Sigmoid colon (tissue), 4 donors: ENCODE results near the gene NNT.

Source experiments
- CTCF ChIP-seq, 4 experiments: fragments of 450-650 bp in 3 of 4; fragments of 200-600 bp in 1 of 4; IDR thresholded peaks; one replicate each; pipeline ENCODE4 v1.5.1; 2016 to 2019; ENCODE audit warnings: antibody characterized with exemption in 4 of 4, mild to moderate bottlenecking in 3 of 4, moderate library complexity in 2 of 4
- EP300 ChIP-seq, 4 donors: sonication (generic); formaldehyde crosslinking; IDR thresholded peaks; one replicate each; pipeline ENCODE4 v1.6.1; 2017; ENCODE audit warnings: antibody characterized with exemption in 4 of 4
- POLR2A ChIP-seq, 2 donors: fragments of 450-650 bp; IDR thresholded peaks; one replicate each; pipeline ENCODE4 v1.6.1; 2016; ENCODE audit warnings: antibody characterized with exemption in 2 of 2, mild to moderate bottlenecking in 2 of 2, moderate library complexity in 2 of 2
- POLR2AphosphoS5 ChIP-seq, 4 donors: sonication (generic); formaldehyde crosslinking; IDR thresholded peaks; one replicate each; pipeline ENCODE4 v1.6.1; 2017; ENCODE audit warnings: antibody characterized with exemption in 4 of 4

DNA sequence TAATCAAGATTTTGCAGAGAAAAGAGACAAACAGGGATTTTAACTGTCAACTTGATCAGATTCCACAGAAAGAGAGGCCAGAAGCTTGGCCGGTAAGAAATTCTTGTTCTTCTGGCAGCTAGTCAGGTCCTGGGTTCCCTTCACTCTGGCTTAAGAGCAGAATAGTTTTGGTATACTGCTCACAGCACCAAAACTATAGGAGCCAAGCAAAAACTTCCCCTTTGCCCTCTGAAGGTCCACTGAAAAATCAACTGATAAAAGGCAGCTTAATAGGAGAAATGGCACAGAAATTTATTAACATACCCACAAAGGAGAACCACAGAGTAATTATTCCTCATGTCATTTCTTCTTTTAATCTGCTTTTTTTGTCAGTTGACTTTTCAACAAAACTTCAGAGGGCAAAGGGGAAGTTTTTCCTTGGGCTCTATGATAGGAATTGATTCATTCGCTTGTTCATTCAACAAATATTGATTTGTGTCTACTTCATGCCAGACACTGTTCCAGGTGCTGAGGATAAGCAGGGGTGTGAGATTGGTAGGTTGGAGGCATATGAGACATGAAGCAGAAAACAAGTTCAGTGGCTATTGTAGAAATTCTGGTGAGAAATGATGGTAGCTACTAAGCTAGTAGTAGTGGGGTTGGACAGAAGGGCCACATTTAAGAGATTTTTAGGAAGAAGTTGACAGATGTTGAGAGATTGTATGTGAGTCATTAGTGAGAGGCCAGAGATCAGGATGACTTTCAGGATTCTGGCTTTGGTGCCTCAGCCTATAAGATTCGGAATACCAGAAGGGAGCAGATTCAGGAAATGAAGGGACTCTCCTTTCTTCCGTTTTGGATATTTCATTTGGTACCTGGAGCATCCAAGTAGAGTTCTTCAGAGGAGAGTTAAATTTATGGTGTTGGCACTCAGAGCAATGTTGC lies 20.6 kb upstream of the NNT start:
- TF ChIP-seq POLR2AphosphoS5 (IDR thresholded peaks at IDR 0.05) (no peak), CTCF (IDR thresholded peaks at IDR 0.05) (no peak), EP300 (IDR thresholded peaks at IDR 0.05) (no peak), POLR2A (IDR thresholded peaks at IDR 0.05) (no peak)
